SH-SY5Y (cell line): ENCODE data around the gene ANO6.

Experiments
- GATA2 ChIP-seq: IDR thresholded peaks from 2 replicates; pipeline ENCODE4 v1.6.1; 2011; ENCODE audit warnings: mild to moderate bottlenecking, low read depth, low read length
- GATA3 ChIP-seq: IDR thresholded peaks from 2 replicates; pipeline ENCODE4 v1.6.1; 2011; ENCODE audit warnings: low read depth, mild to moderate bottlenecking, low read length, moderate library complexity

DNA sequence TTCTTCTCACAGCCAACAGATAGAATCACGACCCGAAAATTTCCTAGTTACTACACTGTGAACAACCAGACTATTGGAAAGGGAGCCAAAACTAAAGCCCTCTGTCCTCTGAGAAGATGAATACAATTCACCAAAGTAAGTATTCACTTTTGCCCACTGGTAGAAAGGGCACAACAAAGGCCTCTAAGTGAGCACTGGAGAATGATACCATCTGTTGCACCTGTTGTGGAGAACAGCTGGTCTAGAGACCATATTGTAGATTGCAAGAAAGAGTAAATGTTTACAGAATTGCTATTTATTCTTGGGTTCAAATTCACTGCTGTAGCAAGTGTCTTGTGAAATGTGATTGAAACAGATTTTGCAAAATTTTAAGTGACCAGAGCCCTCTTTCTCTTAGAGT is 46.9 kb upstream of the ANO6 start:
- no peak for TF ChIP-seq GATA2
- TF ChIP-seq GATA3: no peak
